GM19463 (cell line): ENCODE measurements around the gene PFKM.

Source experiments
- ATAC-seq: cut with Tn5 transposase; IDR thresholded peaks from one replicate; pipeline ENCODE4 v1.9.1; 2021; ENCODE audit warnings: mild to moderate bottlenecking, moderate library complexity; ENCODE audit not compliant: unreplicated experiment

PFKM gene

GRCh38 chr12:48185181-48185919 lies 66.2 kb downstream of the PFKM start:
- no peak for ATAC-seq

GRCh38 chr12:48187916-48188695 lies 68.9 kb downstream of the PFKM start:
- no peak for ATAC-seq

- no peak for ATAC-seq
Observed at GRCh38 chr12:48189331-48190125, 70.4 kb downstream of the PFKM start.

GRCh38 chr12:48191096-48191495 lies 71.9 kb downstream of the PFKM start:
- ATAC-seq, result no peak

GRCh38 chr12:48192861-48193260 lies 73.7 kb downstream of the PFKM start:
- ATAC-seq, result no peak

- no peak for ATAC-seq
Observed at GRCh38 chr12:48193623-48194022, 74.5 kb downstream of the PFKM start.

GRCh38 chr12:48194799-48195201 lies 75.6 kb downstream of the PFKM start:
- ATAC-seq, result no peak
